COLO829 (cell line): Measurements from ENCODE around the gene POLE2.
"Not testable (repeated sequence)": the region's sequence is repeated elsewhere in the genome, so short reads cannot be mapped to it uniquely, and the experiment has no call there.

Experiments used
- DNase-seq: peaks from one replicate; pipeline ENCODE4 v3.0.0; 2012; ENCODE audit warnings: low spot score

POLE2 gene

DNA sequence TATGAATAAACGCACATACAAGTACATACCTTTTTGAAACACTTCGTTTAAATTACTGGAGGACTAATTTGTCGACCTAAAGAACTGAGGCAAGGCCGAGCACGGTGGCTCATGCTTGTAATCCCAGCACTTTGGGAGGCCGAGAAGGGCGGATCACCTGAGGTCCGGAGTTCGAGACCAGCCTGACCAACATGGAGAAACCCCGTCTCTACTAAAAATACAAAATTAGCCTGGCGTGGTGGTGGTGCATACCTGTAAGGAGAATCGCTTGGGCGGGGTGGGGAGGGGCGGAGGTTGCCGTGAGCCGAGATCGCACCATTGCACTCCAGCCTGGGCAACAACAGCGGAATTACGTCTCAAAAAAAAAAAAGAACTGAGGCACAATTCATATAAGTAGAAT is 68.7 kb downstream of the POLE2 start:
- DNase-seq = not testable (repeated sequence)

- no peak for DNase-seq
Measured at GRCh38 chr14:49617852-49618519, 70.0 kb downstream of the POLE2 start.

GRCh38 chr14:49615776-49616175 is 72.2 kb downstream of the POLE2 start:
- no peak for DNase-seq

DNA sequence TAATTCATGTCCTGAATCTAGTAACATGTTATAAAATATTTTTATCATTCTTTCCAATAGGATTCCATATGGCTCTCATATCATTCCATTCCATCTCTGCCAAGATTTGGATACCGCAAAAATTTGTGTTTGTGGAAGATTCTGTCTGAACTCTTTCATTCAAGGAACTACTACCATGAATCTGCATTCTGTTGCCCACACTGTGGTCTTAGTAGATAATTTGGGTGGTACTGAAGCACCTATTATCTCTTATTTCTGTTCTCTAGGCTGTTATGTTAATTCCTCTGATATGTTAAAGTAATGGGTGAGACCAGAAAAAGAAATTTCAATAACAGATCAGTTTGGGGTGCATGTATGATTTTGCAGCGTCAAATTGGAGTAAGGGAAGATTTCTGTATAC is 73.8 kb downstream of the POLE2 start:
- no peak for DNase-seq

DNA sequence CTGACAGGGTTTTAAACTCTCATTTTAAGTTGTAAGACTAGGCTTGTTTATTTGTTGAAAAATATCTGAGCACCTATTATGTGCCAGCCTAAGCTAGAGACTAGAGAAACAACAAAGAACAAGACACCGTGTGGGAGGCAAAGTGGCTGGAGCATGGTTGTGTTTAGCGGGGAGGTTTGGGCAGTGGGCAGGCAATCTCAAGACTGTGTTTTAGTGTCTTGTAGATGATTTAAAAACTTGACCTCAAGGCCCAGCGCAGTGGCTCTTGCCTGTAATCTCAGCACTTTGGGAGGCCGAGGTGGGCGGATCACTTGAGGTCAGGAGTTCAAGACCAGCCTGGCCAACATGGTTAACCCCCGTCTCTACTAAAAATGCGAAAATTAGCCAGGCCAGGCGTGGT is 75.3 kb downstream of the POLE2 start:
- no peak for DNase-seq

DNA sequence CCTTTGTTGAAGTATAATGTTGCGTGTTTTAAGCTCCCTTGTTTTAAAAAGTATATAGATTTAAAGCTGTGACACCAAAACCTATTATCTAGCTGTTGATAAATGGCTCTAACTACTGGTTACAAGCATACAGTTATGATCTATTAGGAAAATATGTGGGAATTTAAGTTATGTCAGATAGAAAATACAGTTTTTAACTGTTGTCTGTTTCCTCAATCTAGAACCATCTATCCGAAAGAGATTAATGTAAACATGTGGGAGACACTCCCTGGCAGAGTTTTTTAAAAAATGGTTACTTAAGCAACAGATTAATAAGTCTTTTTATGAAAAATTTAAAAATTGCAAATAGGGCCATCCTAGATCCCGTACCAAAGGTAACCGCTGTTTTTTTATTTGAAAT is 75.8 kb downstream of the POLE2 start:
- DNase-seq = no peak

GRCh38 chr14:49607583-49607982 is 80.4 kb downstream of the POLE2 start:
- no peak for DNase-seq

GRCh38 chr14:49598485-49599300 is 89.3 kb downstream of the POLE2 start, which contains the start of gene LRR1:
Gene LRR1, plus strand, starts transcription at chr14:49598940. Its CDS starts 81 bp downstream, at chr14:49599021.
- no peak for DNase-seq

- DNase-seq = no peak
Measured at GRCh38 chr14:49598189-49598484, 89.9 kb downstream of the POLE2 start.

GRCh38 chr14:49594347-49595091 is 93.5 kb downstream of the POLE2 start:
- no peak for DNase-seq
